ENCODE measurements around the gene SETBP1. TPM values are rescaled to one million over a fixed set of nuclear protein-coding genes. Genes with fewer than 3 reads are reported as not detected.

The SETBP1 gene
- total and polyA plus RNA-seq, 9 of the 15 experiments (the other 6 are each of a cell fraction or from before 2014, with no cell fraction given) = under 0.01 to 0.13 (median 0.04) TPM

DNA sequence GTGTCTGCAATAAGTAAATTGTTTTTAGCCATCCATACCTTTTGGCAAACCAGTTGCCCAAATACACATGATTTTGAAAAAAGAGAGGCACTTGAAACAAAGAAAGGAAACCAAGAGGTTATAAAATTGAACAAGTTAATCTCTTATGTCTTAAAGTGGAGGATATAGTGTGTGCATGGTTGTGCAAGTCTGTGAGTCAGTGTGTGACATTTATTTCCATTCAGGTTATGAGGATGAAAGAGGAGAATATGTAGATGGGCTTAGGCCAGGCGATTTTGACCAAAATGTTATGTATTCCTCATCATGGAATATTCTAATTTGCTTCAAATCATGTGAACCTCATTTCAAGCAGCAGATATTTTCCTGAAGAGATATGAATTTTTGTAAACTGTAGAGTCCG is 123.3 kb downstream of the SETBP1 start:
- no peaks in the 10 kb centered on the region for H3K9me1 ChIP-seq (ENCODE audit: control insufficient read depth, insufficient read depth, low read length)
- no TSS peak for BruUV-seq (replicated peaks)
- H3K27ac ChIP-seq (ENCODE audit: extremely low read depth, low read depth, low read length) = no peak overlapping the region
- FAIRE-seq (no peak), ATAC-seq (no peak), DNase-seq (ENCODE audit: extremely low read depth in 1 of 4, low spot score in 3 of 4) (no peak)
- no peaks in the 10 kb centered on the region for H3K36me3 ChIP-seq (ENCODE audit: control insufficient read depth, insufficient read depth, low read length)
- WGBS (ENCODE audit: insufficient coverage, low coverage, missing lambda C conversion rate) = 3% methylated on average over 2 of the region's 2 CpGs
- no peaks in the 10 kb centered on the region for H3K4me1 ChIP-seq (replicated peaks in 1 of 2; ENCODE audit: control insufficient read depth in 2 of 2, insufficient read depth in 2 of 2, low read length in 2 of 2)
- TF ChIP-seq TBP (optimal IDR thresholded peaks at IDR 0.05; ENCODE audit: low read depth, low read length) (no peak), CBX2 (IDR thresholded peaks at IDR 0.05; ENCODE audit: insufficient read depth, low read length, poor library complexity, severe bottlenecking) (no peak), PHF8 (IDR thresholded peaks at IDR 0.05; ENCODE audit: borderline replicate concordance, low read length) (no peak), CC2D1A (IDR thresholded peaks at IDR 0.05) (no peak)
- TF ChIP-seq, protein P1, sequence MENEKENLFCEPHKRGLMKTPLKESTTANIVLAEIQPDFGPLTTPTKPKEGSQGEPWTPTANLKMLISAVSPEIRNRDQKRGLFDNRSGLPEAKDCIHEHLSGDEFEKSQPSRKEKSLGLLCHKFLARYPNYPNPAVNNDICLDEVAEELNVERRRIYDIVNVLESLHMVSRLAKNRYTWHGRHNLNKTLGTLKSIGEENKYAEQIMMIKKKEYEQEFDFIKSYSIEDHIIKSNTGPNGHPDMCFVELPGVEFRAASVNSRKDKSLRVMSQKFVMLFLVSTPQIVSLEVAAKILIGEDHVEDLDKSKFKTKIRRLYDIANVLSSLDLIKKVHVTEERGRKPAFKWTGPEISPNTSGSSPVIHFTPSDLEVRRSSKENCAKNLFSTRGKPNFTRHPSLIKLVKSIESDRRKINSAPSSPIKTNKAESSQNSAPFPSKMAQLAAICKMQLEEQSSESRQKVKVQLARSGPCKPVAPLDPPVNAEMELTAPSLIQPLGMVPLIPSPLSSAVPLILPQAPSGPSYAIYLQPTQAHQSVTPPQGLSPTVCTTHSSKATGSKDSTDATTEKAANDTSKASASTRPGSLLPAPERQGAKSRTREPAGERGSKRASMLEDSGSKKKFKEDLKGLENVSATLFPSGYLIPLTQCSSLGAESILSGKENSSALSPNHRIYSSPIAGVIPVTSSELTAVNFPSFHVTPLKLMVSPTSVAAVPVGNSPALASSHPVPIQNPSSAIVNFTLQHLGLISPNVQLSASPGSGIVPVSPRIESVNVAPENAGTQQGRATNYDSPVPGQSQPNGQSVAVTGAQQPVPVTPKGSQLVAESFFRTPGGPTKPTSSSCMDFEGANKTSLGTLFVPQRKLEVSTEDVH (IDR thresholded peaks at IDR 0.05; ENCODE audit: low read depth, partially characterized antibody) = no peak
- H2AFZ ChIP-seq (ENCODE audit: low read depth, low read length) = no peak overlapping the region
- H3K4me2 ChIP-seq (ENCODE audit: insufficient read depth, low read length) = no peak overlapping the region
- no peaks in the 10 kb centered on the region for H3K79me2 ChIP-seq (ENCODE audit: control insufficient read depth, insufficient read depth, low read length)
- CTCF ChIA-PET (ENCODE audit: low intra/inter-chr PET ratio) = no interaction called here
- H3K4me3 ChIP-seq = no peak overlapping the region
- in situ Hi-C loops (cut with MboI) = no loop called here
- H4K20me1 ChIP-seq (replicated peaks; ENCODE audit: control insufficient read depth, insufficient read depth, low read length) = no peaks in the 10 kb centered on the region; the same call in 1 of the 2 replicates
- POLR2A ChIA-PET = no interaction called here
- H3K9me3 ChIP-seq (replicated peaks; ENCODE audit: control insufficient read depth, insufficient read depth, low read depth, low read length) = no peaks in the 10 kb centered on the region
- no peaks in the 10 kb centered on the region for H3K27me3 ChIP-seq (ENCODE audit: control insufficient read depth in 2 of 2, insufficient read depth in 2 of 2, low read length in 2 of 2)
- intact Hi-C loops (cut with micrococcal nuclease) = no loop called here
- no peak overlapping the region for H3K9ac ChIP-seq (ENCODE audit: insufficient read depth in 1 of 2, low read depth in 2 of 2, low read length in 2 of 2)
